ENCODE measurements around the gene NPFFR1.

The NPFFR1 gene

DNA sequence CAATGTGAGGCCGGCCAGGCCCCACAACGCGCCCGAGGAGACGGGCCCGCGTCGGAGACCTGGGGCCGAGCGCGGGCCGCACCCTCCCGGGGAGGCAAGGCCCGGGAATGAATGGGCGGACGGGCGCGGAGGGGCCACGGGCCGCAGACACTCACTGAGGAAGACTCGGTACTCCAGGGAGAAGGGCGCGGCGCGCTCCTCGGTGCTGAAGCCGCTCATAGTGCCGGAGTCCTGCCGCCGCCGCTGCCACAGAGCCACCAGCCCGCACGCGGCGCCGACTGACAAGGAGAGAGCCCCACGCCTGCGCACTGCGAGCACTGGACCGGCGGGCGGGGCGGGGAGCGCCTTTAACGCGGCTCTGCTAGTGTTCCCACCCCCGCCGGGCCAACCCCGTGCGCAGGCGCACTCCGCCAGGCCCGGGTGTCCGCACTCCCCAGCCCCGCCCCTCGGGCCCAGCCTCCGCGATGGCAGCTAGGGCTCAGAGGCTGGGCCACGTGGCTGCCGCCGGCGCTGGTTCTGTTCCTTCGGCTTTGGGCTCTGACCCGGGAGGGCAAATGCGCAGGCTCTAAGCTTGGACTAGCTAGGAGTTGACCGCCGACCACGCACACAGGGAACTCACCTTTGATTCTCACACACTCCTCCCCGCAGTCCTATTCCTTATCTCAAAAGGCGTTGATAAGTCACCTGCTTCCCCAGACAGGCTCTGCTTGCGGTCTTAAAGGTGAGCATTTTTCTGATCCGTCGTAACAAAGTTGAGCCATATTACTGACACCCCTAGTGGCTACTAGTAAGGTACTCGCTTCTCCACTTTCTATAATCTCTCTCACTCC lies 50.5 kb downstream of the NPFFR1 start, which contains the start of gene PPA1:
PPA1 (minus strand) TSS at position 321 of the 830 bp plus-strand sequence; CDS start at position 219, 102 bp downstream.
- H3K4me3 ChIP-seq (ENCODE audit: low read depth in 1 of 2, low read length in 1 of 2), result peak within 1 kb of the TSS; percentile 74 to 81
- peaks cover 19 to 21% of the 10 kb centered on the region in 2 experiments for H3K4me1 ChIP-seq (ENCODE audit: control insufficient read depth in 1 of 2, insufficient read depth in 1 of 2, low read depth in 1 of 2, low read length in 1 of 2)
- no peaks in the 10 kb centered on the region for H3K36me3 ChIP-seq
- no peaks in the 10 kb centered on the region for H3K27me3 ChIP-seq
- no peaks in the 10 kb centered on the region for H3K9me3 ChIP-seq
- TF ChIP-seq, protein P1, sequence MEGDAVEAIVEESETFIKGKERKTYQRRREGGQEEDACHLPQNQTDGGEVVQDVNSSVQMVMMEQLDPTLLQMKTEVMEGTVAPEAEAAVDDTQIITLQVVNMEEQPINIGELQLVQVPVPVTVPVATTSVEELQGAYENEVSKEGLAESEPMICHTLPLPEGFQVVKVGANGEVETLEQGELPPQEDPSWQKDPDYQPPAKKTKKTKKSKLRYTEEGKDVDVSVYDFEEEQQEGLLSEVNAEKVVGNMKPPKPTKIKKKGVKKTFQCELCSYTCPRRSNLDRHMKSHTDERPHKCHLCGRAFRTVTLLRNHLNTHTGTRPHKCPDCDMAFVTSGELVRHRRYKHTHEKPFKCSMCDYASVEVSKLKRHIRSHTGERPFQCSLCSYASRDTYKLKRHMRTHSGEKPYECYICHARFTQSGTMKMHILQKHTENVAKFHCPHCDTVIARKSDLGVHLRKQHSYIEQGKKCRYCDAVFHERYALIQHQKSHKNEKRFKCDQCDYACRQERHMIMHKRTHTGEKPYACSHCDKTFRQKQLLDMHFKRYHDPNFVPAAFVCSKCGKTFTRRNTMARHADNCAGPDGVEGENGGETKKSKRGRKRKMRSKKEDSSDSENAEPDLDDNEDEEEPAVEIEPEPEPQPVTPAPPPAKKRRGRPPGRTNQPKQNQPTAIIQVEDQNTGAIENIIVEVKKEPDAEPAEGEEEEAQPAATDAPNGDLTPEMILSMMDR (IDR thresholded peaks at IDR 0.05), result peak; percentile 34
- H3K27ac ChIP-seq, result peak within 1 kb of the TSS; percentile 37

DNA sequence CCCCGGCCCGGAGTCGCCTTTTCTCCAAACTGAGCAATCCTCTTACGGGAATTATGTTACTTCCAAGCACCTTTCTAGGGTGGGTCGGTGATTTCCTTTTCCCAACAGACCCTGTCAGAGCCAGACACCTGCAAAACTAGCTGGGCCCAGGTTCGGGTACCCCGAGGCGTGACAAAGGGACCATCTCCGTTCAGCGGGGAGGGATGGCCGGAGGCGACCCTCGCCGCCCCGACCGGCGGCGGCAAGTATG lies 51.0 kb downstream of the NPFFR1 start:
- Histone ChIP-seq H3K4me3 (ENCODE audit: low read depth in 1 of 2, low read length in 1 of 2) (peak overlapping the region; percentile 74 to 81), H3K4me1 (ENCODE audit: control insufficient read depth in 1 of 2, insufficient read depth in 1 of 2, low read depth in 1 of 2, low read length in 1 of 2) (peaks cover 19 to 21% of the 10 kb centered on the region in 2 experiments), H3K27ac (no peak overlapping the region), H3K27me3 (no peaks in the 10 kb centered on the region), H3K9me3 (no peaks in the 10 kb centered on the region), H3K36me3 (no peaks in the 10 kb centered on the region)
- TF ChIP-seq, protein P1 (IDR thresholded peaks at IDR 0.05), result no peak

DNA sequence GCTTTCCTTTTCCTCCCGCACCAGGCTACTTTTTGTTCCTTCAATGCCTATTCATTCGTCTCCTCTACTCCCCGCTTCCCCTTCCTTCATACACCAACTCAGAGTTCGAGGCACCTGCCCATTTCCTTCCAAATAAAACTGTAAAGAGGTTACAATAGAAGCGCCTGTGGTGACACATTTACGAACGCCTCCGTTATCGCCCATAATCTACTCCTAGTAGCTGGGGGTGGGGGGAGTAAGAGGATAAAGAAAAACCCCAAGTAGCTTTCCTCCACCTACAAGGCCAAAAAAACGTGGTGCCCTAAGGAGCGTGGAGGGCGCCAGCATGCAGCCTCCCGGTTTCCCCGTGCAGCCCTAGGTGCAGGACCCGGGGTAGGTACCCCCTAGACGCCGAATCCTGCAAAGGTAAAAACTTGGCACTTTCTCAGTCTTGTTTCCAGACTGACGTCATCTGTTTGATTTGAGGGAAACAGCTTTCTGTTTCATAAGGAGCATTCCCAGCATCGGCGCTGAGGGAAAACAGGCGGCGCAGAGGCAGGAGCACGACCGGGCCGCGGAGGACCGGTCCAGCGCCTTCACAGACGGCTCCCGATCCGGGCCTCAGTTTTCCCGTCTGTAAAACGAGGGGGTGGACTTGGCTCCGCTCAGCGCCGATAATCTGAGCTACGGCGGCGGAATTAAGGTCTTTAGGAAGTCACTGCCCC lies 51.5 kb downstream of the NPFFR1 start:
- Histone ChIP-seq H3K9me3 (no peaks in the 10 kb centered on the region), H3K36me3 (no peaks in the 10 kb centered on the region), H3K27ac (no peak overlapping the region), H3K4me1 (ENCODE audit: control insufficient read depth in 1 of 2, insufficient read depth in 1 of 2, low read depth in 1 of 2, low read length in 1 of 2) (peaks cover 19 to 21% of the 10 kb centered on the region in 2 experiments), H3K4me3 (ENCODE audit: low read depth in 1 of 2, low read length in 1 of 2) (peak overlapping the region; percentile 74 to 81), H3K27me3 (no peaks in the 10 kb centered on the region)
- TF ChIP-seq, protein P1 (IDR thresholded peaks at IDR 0.05), result no peak

DNA sequence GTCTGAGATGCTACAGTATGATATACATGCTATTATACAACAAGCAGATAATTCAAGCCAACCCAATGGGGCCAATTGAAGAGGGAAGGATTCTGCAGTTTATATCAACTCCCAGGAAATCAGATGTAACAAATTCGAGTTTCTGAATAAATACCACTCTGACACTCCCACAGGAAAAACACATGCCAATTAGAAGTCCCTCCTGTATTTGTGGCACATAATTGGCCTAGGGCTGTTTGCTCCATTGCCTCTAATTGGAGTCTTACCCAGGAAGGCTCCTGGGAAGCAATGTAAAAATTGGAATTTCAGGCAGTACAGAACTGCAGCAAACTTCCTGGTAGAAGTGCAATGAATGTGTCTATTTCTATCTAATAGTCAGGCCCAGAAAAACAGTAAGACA lies 55.3 kb downstream of the NPFFR1 start:
- Histone ChIP-seq H3K4me1 (ENCODE audit: control insufficient read depth in 1 of 2, insufficient read depth in 1 of 2, low read depth in 1 of 2, low read length in 1 of 2) (peaks cover 14 to 16% of the 10 kb centered on the region in 2 experiments), H3K9me3 (no peaks in the 10 kb centered on the region), H3K27ac (no peak overlapping the region), H3K36me3 (no peaks in the 10 kb centered on the region), H3K4me3 (ENCODE audit: low read depth in 1 of 2, low read length in 1 of 2) (no peak overlapping the region), H3K27me3 (no peaks in the 10 kb centered on the region)
- TF ChIP-seq, protein P1 (IDR thresholded peaks at IDR 0.05), result no peak

DNA sequence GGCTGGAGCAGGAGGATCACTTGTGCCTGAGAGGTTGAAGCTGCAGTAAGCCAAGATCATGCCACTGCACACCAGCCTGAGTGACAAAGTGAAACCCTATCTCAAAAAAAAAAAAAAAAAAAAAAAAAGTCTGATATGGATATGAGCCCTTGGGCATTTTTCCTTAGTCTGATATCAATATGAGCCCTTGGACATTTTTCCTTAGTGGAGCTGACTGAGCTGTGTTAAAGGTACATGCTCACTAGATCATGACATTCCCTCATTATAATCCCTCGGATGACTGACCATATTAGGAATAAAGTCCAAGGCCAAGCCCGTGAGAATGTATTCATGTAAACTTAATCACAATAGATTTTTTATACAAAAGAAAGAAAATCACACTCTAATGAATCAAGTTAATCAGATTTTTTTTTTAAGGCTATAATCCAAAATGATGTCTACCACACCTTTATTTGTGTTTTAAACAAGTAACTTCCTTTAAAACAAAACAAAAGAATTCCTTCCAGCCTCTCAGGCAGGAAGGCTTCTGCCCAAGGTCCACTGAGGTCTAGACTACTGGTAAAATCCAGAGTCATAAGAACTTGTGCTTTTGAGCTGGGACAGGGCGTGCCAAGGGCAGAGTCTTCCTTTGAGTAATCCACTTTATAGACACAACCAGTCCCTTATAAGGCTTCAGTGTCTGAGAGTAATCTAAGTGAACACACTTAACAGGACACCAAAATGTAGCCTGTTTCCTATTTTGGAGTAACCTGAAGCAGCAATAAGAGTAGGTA lies 56.1 kb downstream of the NPFFR1 start:
- H3K27me3 ChIP-seq, result no peaks in the 10 kb centered on the region
- no peaks in the 10 kb centered on the region for H3K9me3 ChIP-seq
- no peak overlapping the region for H3K27ac ChIP-seq
- H3K4me3 ChIP-seq (ENCODE audit: low read depth in 1 of 2, low read length in 1 of 2), result no peak overlapping the region
- TF ChIP-seq, protein P1 (IDR thresholded peaks at IDR 0.05), result no peak
- peaks cover 11% of the 10 kb centered on the region in 2 experiments for H3K4me1 ChIP-seq (ENCODE audit: control insufficient read depth in 1 of 2, insufficient read depth in 1 of 2, low read depth in 1 of 2, low read length in 1 of 2)
- no peaks in the 10 kb centered on the region for H3K36me3 ChIP-seq
